Fibroblast of the aortic adventitia (primary cell): ENCODE data around the gene OOSP3. TPM values are rescaled to one million over a fixed set of nuclear protein-coding genes. Genes with fewer than 3 reads are reported as not detected.

Experiments used
- DNase-seq: peaks from one replicate; pipeline ENCODE4 v3.0.0-alpha.2; 2010; ENCODE audit warnings: low read depth
- H3K4me3 ChIP-seq: 2 replicates; pipeline ENCODE4 v1.5.1; 2011; ENCODE audit warnings: low read depth, mild to moderate bottlenecking, control low read depth, low read length, moderate library complexity
- CTCF ChIP-seq: IDR thresholded peaks from 2 replicates; pipeline ENCODE4 v1.5.1; 2011; ENCODE audit warnings: mild to moderate bottlenecking, low read length, control low read depth, inconsistent platforms; ENCODE audit not compliant: insufficient read depth
- total RNA-seq: library from RNA; depleted of rRNA; stranded (reverse); fragments of >200 nt; gene quantifications from 2 replicates; pipeline ENCODE4 v1.2.3, GENCODE V29; 2012; ENCODE audit warnings: low replicate concordance

OOSP3 gene
- total RNA-seq, 1 donor, result not detected

GRCh38 chr11:59918480-59918879 is 39.9 kb downstream of the OOSP3 start:
- DNase-seq, result peak; percentile 29
- TF ChIP-seq CTCF, result no peak
- H3K4me3 ChIP-seq, result no peak overlapping the region

DNA sequence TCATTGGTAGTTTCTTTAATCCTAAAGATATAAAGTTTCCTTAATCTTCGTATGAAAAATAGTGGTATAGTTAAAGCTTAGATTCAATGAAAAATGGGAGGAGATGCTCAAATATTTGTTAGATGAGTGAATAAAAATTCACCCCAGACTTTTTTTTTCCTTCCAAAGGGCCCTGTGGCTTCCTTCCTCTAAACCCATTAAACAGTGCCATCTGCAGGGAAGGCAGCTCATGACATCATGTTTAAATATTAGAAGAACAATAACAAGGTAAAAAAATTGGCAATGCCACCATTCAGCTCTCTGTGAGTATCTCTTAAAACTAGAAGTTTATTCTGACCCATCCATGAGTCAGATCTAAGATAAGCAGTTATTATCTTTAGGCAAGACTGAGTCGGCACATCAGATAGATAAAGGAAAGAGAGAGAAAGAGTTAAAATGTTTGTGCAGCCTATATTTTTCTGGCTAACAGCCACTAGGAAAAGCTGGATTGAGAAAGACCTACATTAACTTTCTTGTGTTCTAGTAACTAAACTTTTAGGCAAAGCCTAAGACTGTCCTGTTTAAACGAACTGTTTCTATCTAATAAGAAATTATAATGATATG is 40.5 kb downstream of the OOSP3 start:
- DNase-seq, result peak; percentile 45
- TF ChIP-seq CTCF, result peak; percentile 38
- H3K4me3 ChIP-seq, result no peak overlapping the region

DNA sequence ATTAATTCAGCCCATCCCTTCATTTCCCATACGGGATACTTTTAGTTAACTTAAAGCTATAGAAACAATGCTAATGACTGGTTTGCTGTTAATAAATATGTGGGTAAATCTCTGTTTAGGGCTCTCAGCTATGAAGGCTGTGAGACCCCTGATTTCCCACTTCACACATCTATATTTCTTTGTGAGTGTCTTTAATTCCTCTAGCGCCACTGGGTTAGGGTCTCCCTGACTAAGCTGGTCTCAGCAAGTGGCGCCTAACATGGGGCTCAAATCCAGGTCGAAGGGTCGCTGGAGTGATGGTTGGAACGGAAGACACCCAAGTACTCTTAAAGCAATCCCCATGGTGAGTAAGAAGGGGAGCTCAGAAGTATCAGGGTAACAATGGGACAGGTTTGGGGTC is 45.2 kb downstream of the OOSP3 start:
- no peak overlapping the region for H3K4me3 ChIP-seq
- no peak for TF ChIP-seq CTCF
- DNase-seq, result peak; percentile 1

DNA sequence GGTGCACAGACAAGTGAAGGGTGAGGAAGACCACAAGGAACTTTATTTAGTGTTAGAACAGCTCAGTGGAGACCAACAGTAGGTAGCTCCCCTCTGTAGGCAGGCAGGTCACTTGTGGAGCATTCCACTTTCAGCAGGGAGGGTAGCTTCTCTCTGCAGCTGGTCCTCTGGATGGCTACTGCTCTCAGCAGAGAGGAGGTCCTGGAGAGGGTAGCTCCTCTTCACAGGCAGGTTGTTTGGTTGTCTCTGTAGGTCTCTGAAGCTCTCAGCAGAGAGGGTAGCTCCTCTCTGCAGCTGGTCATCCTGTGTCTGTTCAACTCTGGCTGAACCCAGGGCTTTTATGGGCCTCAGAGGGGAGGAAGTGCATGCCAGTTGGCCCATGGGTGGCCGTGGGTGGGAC is 53.1 kb downstream of the OOSP3 start:
- TF ChIP-seq CTCF, result no peak
- no peak for DNase-seq
- no peak overlapping the region for H3K4me3 ChIP-seq

DNA sequence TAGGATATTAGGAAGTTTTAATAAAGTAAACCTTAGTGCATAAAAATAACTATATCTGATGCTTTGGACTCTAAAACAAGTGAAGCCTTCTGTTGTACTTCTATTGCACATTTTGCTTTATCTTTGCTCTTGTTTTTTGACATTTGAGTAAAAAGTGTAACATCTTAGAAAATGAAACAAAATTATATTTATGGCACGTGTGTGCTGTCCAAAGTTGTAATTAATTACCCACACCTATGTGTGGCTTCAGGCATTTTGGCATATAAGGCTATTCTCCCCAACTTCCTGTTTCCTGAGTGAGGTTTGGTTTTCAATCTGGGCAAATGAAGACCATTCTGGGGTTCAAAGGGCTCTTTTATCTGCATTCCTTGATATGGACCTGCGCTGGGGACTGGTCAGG is 59.5 kb downstream of the OOSP3 start, which contains the start of gene OOSP1:
Gene OOSP1 (plus strand): TSS at position 301 of the 400 bp plus-strand sequence. CDS start 23 bp downstream, at position 324.
- DNase-seq, result no peak
- no peak within 1 kb of the TSS for H3K4me3 ChIP-seq
- TF ChIP-seq CTCF, result no peak

DNA sequence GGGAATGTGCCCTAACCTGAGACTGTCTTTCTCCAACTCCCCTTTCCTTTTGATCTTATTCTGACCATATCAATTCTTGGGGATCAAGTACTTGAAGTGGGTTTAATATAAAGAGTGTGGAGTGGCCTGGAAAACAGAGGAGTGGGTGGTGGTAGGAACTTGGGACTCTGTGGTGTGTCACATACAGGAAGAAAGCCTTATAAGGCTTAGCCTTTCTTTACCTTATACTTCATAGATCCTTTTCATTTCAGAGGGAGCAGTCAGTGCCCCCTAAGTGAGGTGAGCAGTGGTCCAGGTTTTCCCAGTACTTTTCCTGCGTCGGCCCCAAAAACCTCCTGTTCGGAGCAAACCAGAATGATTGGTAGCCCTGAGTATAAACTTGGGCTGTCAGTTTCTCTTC is 60.1 kb downstream of the OOSP3 start:
- no peak for DNase-seq
- TF ChIP-seq CTCF, result no peak

DNA sequence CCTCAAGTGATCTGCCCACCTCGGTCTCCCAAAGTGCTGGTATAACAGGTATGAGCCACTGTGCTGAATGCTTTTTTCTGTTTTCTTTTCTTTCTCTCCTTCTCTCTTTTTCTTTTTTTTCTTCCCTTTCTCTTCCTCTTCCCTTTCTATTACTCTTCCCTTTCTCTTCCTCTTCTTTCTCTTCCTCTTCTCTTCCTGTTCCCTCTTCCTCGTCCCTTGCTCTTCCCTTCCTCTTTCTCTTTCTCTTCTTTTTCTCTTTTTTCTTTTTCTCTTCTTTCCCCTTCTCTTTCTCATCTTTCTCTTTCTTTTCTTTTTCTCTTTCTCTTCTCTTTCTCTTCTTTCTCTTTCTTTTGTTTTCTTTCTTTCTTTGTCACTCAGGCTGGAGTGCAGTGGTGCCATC is 60.9 kb downstream of the OOSP3 start:
- no peak for DNase-seq
- no peak overlapping the region for H3K4me3 ChIP-seq
- no peak for TF ChIP-seq CTCF

More for the DNA sequence above, 60.1 kb downstream of the OOSP3 start:
- no peak overlapping the region for H3K4me3 ChIP-seq
